ENCODE data around the gene JADE2. TPM values are rescaled to one million over a fixed set of nuclear protein-coding genes. Genes with fewer than 3 reads are reported as not detected.

The JADE2 gene
- total RNA-seq, 1 donor from 2014 or later = 81.3 TPM

Other genes with a start within 250 kb of the JADE2 start
- gene CDKL3, start 158.5 kb upstream of the JADE2 start, total RNA-seq = 0.76 and 1.3 TPM in 2 replicates
- gene UBE2B, start 154.1 kb upstream of the JADE2 start, total RNA-seq = 108 and 109 TPM in 2 replicates
- 32.0 and 34.3 TPM in 2 replicates for gene CDKN2AIPNL, start 113.8 kb upstream of the JADE2 start, total RNA-seq
- 43.9 and 56.2 TPM in 2 replicates for gene SAR1B, start 107.2 kb downstream of the JADE2 start, total RNA-seq
- gene SEC24A, start 123.1 kb downstream of the JADE2 start, total RNA-seq = 29.4 and 31.2 TPM in 2 replicates
- 28.2 and 28.3 TPM in 2 replicates for gene CAMLG, start 212.9 kb downstream of the JADE2 start, total RNA-seq
- gene DDX46, start 233.1 kb downstream of the JADE2 start, total RNA-seq = 83.8 and 89.4 TPM in 2 replicates

Measured in activated CD4-positive, alpha-beta T cell treated with anti-CD3 and anti-CD28 coated beads, Interleukin-2, amount 10 ng/mL, durations not matched to agents 24 days and 14 days (primary cell).